Measurements from ENCODE around the gene ZNF394. TPM values are rescaled to one million over a fixed set of nuclear protein-coding genes. Genes with fewer than 3 reads are reported as not detected.
A peak's percentile ranks its signal among the peaks of the same experiment; 100 is the strongest.

The ZNF394 gene
- total and polyA plus RNA-seq, 9 of the 15 experiments (the other 6 are each of a cell fraction or from before 2014, with no cell fraction given) = 2.9 to 32.2 (median 24.2) TPM

DNA sequence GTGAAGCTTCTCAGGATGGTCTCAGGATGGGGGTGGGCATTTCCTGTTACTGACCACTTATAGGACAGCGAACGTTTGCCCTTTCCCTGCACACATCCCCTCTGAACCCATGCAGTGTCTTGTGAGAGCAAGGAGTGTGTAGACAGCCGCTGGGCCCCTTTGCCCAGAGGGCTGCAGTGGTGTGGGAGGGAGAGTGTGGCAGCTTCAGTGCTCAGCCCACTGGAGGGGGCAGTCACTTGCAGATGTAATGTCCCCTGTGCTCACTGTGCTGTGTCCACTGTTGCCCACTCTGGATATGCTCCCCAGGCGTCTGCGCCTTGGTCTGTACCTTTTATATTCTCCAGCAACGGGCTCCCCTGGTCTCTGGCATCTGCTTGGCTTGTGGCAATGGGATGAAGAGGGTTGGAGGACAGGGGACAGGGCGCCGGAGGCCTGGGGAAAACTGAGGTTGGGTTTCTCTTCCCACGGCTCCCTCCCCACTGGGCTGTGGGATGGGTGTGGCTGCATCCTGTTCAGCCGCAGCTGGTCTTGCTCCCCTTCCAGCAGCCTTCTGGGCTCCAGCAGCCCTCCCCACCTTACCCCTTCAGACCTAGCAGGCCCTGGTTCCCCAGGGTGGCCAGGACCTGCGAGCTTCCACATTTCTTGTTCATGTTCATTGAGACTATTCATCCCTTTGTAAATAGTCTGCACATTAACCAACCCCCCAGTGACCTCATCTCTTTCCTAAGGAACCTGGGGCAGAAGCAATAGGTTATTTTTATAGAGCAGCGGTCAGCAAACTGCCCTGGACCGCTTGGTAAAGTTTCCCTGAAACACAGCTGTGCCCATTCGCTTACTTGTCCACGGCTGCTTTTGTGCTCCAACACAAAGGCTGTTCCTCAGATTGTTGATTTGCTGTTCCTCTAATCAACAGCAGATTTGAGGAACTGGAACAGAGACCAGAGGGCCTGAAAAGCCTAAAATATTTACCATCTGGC lies 21.3 kb downstream of the ZNF394 start:
- peaks cover 82% of the 10 kb centered on the region for H3K36me3 ChIP-seq (ENCODE audit: control insufficient read depth, insufficient read depth, low read length)
- no peak overlapping the region for H3K4me2 ChIP-seq (ENCODE audit: insufficient read depth, low read length)
- H3K9me3 ChIP-seq (replicated peaks; ENCODE audit: control insufficient read depth, insufficient read depth, low read depth, low read length) = no peaks in the 10 kb centered on the region
- peaks cover 9 to 13% of the 10 kb centered on the region in 2 experiments; a peak in 4 of 5 replicates for H3K4me1 ChIP-seq (replicated peaks in 1 of 2; ENCODE audit: control insufficient read depth in 2 of 2, insufficient read depth in 2 of 2, low read length in 2 of 2)
- TF ChIP-seq CREB1 (IDR thresholded peaks at IDR 0.05) (0 out of 2 replicates have a peak, but pooled peaks have one; percentile 17), CREB1 (CRISPR knock-in tag; IDR thresholded peaks at IDR 0.05) (no peak), POLR2G (IDR thresholded peaks at IDR 0.05; ENCODE audit: low read depth, low read length) (peak; percentile 54; the same call in 1 of the 2 replicates), RBFOX2 (IDR thresholded peaks at IDR 0.05; ENCODE audit: low read depth, low read length) (peak; percentile 51; the same call in 1 of the 2 replicates), GTF2B (IDR thresholded peaks at IDR 0.05; ENCODE audit: extremely low read depth, insufficient read length) (no peak)
- WGBS (ENCODE audit: insufficient coverage, low coverage, missing lambda C conversion rate) = 82% methylated on average over 15 of the region's 15 CpGs
- peaks cover 2% of the 10 kb centered on the region for H3K9me1 ChIP-seq (ENCODE audit: control insufficient read depth, insufficient read depth, low read length)
- ChIA-PET CTCF (ENCODE audit: low intra/inter-chr PET ratio) (no interaction called here), POLR2A (interaction anchor here (0.6 to 1.9 kb wide), 6 partner anchors 8 to 1284 kb away, joined by 3 to 8 read pairs (median 4); no protein-coding TSS in a partner anchor)
- no peak overlapping the region for H3K4me3 ChIP-seq
- peak overlapping the region in 1 of 2 experiments; percentile 77; a peak in 2 of 4 replicates for H3K9ac ChIP-seq (ENCODE audit: insufficient read depth in 1 of 2, low read depth in 2 of 2, low read length in 2 of 2)
- peaks cover 65% of the 10 kb centered on the region for H3K79me2 ChIP-seq (ENCODE audit: control insufficient read depth, insufficient read depth, low read length)
- no TSS peak for BruUV-seq (replicated peaks)
- DNase-seq (ENCODE audit: extremely low read depth in 1 of 4, low spot score in 3 of 4) (peak in 1 of 4 experiments; percentile 20), ATAC-seq (peak; percentile 45), FAIRE-seq (no peak)
- in situ Hi-C loops (cut with MboI) (no loop called here), intact Hi-C loops (cut with micrococcal nuclease) (loop anchor here (10.0 kb wide), 1 partner anchor 76 kb away; the partner anchor contains the start of genes FAM200A and ZNF655)
- peaks cover 4% of the 10 kb centered on the region; the same call in 1 of the 2 replicates for H4K20me1 ChIP-seq (replicated peaks; ENCODE audit: control insufficient read depth, insufficient read depth, low read length)
- peak overlapping the region; percentile 32; the same call in 1 of the 3 replicates for H3K27ac ChIP-seq (ENCODE audit: extremely low read depth, low read depth, low read length)
- no peak overlapping the region for H2AFZ ChIP-seq (ENCODE audit: low read depth, low read length)
- no peaks in the 10 kb centered on the region for H3K27me3 ChIP-seq (ENCODE audit: control insufficient read depth in 2 of 2, insufficient read depth in 2 of 2, low read length in 2 of 2)

Data from K562 (cell line).